ENCODE measurements around the gene ZRANB3.

DNA sequence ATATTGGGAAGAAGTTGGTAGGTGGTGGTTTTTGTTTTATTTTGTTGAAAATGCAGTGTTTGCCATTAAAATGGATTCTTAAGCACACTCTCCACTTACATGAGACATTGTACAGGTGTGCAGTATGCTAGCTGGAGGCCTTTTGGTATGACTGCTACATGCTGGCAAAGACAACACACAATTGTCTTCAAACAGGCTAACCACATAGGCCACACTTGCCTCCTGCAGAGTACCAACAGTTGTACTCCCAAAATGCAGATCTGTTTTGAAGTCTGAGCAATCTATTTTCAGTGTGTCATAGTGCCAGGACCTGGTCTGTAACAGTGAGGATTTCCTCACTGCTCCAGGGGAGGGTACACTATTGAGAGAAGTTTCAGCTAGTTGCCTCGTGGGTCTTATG, 213.6 kb downstream of the ZRANB3 start:
- TF ChIP-seq YY1 (IDR thresholded peaks at IDR 0.05; ENCODE audit: low read depth, low read length) (no peak), RAD21 (IDR thresholded peaks at IDR 0.05; ENCODE audit: insufficient read depth, low read depth, low read length) (no peak), MAX (IDR thresholded peaks at IDR 0.05; ENCODE audit: low read depth, low read length) (no peak), POLR2A (IDR thresholded peaks at IDR 0.05; ENCODE audit: low read depth, low read length) (no peak), YBX1 (IDR thresholded peaks at IDR 0.05) (no peak), POLR2AphosphoS2 (IDR thresholded peaks at IDR 0.05; ENCODE audit: low read depth, low read length) (no peak), BACH1 (IDR thresholded peaks at IDR 0.05; ENCODE audit: borderline replicate concordance) (no peak), POU2F2 (IDR thresholded peaks at IDR 0.05; ENCODE audit: borderline replicate concordance, low read depth, low read length) (no peak), SMAD1 (IDR thresholded peaks at IDR 0.05; ENCODE audit: low read depth, partially characterized antibody) (no peak), POLR2AphosphoS5 (IDR thresholded peaks at IDR 0.05; ENCODE audit: low read length) (no peak), SUZ12 (IDR thresholded peaks at IDR 0.05; ENCODE audit: unreplicated experiment) (no peak), ZBTB4 (CRISPR knock-in tag; IDR thresholded peaks at IDR 0.05) (no peak)
- TF ChIP-seq, protein P1, sequence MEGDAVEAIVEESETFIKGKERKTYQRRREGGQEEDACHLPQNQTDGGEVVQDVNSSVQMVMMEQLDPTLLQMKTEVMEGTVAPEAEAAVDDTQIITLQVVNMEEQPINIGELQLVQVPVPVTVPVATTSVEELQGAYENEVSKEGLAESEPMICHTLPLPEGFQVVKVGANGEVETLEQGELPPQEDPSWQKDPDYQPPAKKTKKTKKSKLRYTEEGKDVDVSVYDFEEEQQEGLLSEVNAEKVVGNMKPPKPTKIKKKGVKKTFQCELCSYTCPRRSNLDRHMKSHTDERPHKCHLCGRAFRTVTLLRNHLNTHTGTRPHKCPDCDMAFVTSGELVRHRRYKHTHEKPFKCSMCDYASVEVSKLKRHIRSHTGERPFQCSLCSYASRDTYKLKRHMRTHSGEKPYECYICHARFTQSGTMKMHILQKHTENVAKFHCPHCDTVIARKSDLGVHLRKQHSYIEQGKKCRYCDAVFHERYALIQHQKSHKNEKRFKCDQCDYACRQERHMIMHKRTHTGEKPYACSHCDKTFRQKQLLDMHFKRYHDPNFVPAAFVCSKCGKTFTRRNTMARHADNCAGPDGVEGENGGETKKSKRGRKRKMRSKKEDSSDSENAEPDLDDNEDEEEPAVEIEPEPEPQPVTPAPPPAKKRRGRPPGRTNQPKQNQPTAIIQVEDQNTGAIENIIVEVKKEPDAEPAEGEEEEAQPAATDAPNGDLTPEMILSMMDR (IDR thresholded peaks at IDR 0.05 in 2 of 3, conservative IDR thresholded peaks at IDR 0.05 in 1 of 3; ENCODE audit: control insufficient read depth in 2 of 3, extremely low read depth in 1 of 3, insufficient read depth in 1 of 3, low read depth in 3 of 3, low read length in 3 of 3): no peak
- TF ChIP-seq, protein P2, sequence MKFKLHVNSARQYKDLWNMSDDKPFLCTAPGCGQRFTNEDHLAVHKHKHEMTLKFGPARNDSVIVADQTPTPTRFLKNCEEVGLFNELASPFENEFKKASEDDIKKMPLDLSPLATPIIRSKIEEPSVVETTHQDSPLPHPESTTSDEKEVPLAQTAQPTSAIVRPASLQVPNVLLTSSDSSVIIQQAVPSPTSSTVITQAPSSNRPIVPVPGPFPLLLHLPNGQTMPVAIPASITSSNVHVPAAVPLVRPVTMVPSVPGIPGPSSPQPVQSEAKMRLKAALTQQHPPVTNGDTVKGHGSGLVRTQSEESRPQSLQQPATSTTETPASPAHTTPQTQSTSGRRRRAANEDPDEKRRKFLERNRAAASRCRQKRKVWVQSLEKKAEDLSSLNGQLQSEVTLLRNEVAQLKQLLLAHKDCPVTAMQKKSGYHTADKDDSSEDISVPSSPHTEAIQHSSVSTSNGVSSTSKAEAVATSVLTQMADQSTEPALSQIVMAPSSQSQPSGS (IDR thresholded peaks at IDR 0.05; ENCODE audit: low read length): no peak

Data from GM12878 (cell line).